ENCODE results near the gene CENPW.

The CENPW gene

DNA sequence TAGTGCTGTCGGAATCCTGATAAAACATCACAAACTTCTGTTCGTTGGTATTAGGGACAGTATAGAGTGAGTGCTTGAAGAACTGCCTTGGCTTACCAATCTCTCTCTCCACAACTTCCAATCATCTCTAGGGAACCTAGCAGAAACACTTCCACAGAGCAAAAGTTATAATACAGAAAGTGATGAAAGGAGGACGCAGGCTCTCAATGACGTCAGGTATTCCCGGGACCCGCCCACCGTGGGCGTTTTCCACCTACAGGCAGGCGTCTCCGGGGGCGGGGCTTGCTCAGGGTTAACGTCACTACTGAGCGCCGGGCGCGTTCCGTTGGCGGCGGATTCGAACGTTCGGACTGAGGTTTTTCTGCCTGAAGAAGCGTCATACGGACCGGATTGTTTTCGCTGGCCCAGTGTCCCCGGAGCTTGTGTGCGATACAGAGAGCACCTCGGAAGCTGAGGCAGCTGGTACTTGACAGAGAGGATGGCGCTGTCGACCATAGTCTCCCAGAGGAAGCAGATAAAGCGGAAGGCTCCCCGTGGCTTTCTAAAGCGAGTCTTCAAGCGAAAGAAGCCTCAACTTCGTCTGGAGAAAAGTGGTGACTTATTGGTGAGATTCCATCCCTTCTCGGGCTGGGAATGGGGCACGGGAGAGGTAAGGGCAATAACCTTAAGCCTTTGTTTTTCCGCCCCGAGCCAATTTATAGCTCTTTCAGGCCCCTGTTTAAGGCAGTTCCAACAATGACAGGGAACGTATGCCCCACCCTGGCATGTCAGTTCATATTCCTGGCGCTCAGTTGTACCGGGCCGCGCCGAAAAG is at the start of gene CENPW:
Gene CENPW (plus strand): TSS at position 320 of the 814 bp plus-strand sequence. CDS start 159 bp downstream, at position 479.
- H3K9me3 ChIP-seq (ENCODE audit: control insufficient read depth, insufficient read depth, low read depth, low read length), result no peaks in the 10 kb centered on the region
- H3K27ac ChIP-seq (ENCODE audit: extremely low read depth, low read depth, low read length), result peak within 1 kb of the TSS; percentile 59
- H3K4me1 ChIP-seq (ENCODE audit: control insufficient read depth, insufficient read depth, low read length), result peaks cover 12% of the 10 kb centered on the region; the same call in 1 of the 2 replicates
- ChIA-PET POLR2A (interaction anchor here (0.9 to 1.1 kb wide), 2 partner anchors 23 to 794 kb away, joined by 3 read pairs; no protein-coding TSS in a partner anchor), CTCF (interaction anchor here (0.5 to 2.5 kb wide), 5 partner anchors 21 to 778 kb away, joined by 3 to 14 read pairs (median 3); no protein-coding TSS in a partner anchor)
- no peaks in the 10 kb centered on the region for H3K36me3 ChIP-seq (ENCODE audit: control insufficient read depth in 2 of 2, insufficient read depth in 1 of 2, low read length in 2 of 2)
- peak within 1 kb of the TSS; percentile 77 for H3K4me3 ChIP-seq (ENCODE audit: low read depth, low read length)
- TF ChIP-seq, protein P1, sequence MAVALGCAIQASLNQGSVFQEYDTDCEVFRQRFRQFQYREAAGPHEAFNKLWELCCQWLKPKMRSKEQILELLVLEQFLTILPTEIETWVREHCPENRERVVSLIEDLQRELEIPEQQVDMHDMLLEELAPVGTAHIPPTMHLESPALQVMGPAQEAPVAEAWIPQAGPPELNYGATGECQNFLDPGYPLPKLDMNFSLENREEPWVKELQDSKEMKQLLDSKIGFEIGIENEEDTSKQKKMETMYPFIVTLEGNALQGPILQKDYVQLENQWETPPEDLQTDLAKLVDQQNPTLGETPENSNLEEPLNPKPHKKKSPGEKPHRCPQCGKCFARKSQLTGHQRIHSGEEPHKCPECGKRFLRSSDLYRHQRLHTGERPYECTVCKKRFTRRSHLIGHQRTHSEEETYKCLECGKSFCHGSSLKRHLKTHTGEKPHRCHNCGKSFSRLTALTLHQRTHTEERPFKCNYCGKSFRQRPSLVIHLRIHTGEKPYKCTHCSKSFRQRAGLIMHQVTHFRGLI (tag by site-specific recombination; IDR thresholded peaks at IDR 0.05), result no peak
- no peak for TF ChIP-seq ZNF768 (tag by site-specific recombination; IDR thresholded peaks at IDR 0.05)
- TF ChIP-seq, protein P2, sequence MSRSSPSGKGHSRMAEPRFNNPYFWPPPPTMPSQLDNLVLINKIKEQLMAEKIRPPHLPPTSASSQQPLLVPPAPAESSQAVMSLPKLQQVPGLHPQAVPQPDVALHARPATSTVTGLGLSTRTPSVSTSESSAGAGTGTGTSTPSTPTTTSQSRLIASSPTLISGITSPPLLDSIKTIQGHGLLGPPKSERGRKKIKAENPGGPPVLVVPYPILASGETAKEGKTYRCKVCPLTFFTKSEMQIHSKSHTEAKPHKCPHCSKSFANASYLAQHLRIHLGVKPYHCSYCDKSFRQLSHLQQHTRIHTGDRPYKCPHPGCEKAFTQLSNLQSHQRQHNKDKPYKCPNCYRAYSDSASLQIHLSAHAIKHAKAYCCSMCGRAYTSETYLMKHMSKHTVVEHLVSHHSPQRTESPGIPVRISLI (tag by site-specific recombination; IDR thresholded peaks at IDR 0.05), result peak; percentile 92
- TF ChIP-seq ZNF24 (tag by site-specific recombination; IDR thresholded peaks at IDR 0.05), result peak; percentile 51; the same call in 1 of the 2 replicates
- TF ChIP-seq, protein P3, sequence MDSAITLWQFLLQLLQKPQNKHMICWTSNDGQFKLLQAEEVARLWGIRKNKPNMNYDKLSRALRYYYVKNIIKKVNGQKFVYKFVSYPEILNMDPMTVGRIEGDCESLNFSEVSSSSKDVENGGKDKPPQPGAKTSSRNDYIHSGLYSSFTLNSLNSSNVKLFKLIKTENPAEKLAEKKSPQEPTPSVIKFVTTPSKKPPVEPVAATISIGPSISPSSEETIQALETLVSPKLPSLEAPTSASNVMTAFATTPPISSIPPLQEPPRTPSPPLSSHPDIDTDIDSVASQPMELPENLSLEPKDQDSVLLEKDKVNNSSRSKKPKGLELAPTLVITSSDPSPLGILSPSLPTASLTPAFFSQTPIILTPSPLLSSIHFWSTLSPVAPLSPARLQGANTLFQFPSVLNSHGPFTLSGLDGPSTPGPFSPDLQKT (IDR thresholded peaks at IDR 0.05; ENCODE audit: borderline replicate concordance, low read depth, low read length), result no peak
- TF ChIP-seq ZNF146 (tag by site-specific recombination; IDR thresholded peaks at IDR 0.05), result no peak
- TF ChIP-seq ZNF529 (tag by site-specific recombination; IDR thresholded peaks at IDR 0.05; ENCODE audit: insufficient replicate concordance), result no peak
- TF ChIP-seq, protein P4, sequence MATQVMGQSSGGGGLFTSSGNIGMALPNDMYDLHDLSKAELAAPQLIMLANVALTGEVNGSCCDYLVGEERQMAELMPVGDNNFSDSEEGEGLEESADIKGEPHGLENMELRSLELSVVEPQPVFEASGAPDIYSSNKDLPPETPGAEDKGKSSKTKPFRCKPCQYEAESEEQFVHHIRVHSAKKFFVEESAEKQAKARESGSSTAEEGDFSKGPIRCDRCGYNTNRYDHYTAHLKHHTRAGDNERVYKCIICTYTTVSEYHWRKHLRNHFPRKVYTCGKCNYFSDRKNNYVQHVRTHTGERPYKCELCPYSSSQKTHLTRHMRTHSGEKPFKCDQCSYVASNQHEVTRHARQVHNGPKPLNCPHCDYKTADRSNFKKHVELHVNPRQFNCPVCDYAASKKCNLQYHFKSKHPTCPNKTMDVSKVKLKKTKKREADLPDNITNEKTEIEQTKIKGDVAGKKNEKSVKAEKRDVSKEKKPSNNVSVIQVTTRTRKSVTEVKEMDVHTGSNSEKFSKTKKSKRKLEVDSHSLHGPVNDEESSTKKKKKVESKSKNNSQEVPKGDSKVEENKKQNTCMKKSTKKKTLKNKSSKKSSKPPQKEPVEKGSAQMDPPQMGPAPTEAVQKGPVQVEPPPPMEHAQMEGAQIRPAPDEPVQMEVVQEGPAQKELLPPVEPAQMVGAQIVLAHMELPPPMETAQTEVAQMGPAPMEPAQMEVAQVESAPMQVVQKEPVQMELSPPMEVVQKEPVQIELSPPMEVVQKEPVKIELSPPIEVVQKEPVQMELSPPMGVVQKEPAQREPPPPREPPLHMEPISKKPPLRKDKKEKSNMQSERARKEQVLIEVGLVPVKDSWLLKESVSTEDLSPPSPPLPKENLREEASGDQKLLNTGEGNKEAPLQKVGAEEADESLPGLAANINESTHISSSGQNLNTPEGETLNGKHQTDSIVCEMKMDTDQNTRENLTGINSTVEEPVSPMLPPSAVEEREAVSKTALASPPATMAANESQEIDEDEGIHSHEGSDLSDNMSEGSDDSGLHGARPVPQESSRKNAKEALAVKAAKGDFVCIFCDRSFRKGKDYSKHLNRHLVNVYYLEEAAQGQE (tag by site-specific recombination; IDR thresholded peaks at IDR 0.05), result no peak; the same call in 1 of the 2 replicates
- TF ChIP-seq ZNF175 (tag by site-specific recombination; IDR thresholded peaks at IDR 0.05), result no peak
- no peak for TF ChIP-seq OSR2 (tag by site-specific recombination; IDR thresholded peaks at IDR 0.05)
- TF ChIP-seq MEIS1 (CRISPR knock-in tag; IDR thresholded peaks at IDR 0.05; ENCODE audit: borderline replicate concordance), result no peak
- TF ChIP-seq ZNF311 (tag by site-specific recombination; IDR thresholded peaks at IDR 0.05; ENCODE audit: borderline replicate concordance), result no peak
- TF ChIP-seq PRDM1 (tag by site-specific recombination; IDR thresholded peaks at IDR 0.05), result peak; percentile 80
- no peak for TF ChIP-seq ZNF416 (tag by site-specific recombination; IDR thresholded peaks at IDR 0.05)
- TF ChIP-seq ZBTB8A (tag by site-specific recombination; IDR thresholded peaks at IDR 0.05), result peak; percentile 72
- TF ChIP-seq MZF1 (tag by site-specific recombination; IDR thresholded peaks at IDR 0.05; ENCODE audit: borderline replicate concordance), result no peak
- no peak for TF ChIP-seq ZNF155 (tag by site-specific recombination; IDR thresholded peaks at IDR 0.05)
- TF ChIP-seq, protein P5, sequence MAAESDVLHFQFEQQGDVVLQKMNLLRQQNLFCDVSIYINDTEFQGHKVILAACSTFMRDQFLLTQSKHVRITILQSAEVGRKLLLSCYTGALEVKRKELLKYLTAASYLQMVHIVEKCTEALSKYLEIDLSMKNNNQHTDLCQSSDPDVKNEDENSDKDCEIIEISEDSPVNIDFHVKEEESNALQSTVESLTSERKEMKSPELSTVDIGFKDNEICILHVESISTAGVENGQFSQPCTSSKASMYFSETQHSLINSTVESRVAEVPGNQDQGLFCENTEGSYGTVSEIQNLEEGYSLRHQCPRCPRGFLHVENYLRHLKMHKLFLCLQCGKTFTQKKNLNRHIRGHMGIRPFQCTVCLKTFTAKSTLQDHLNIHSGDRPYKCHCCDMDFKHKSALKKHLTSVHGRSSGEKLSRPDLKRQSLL (tag by site-specific recombination; IDR thresholded peaks at IDR 0.05), result no peak
- TF ChIP-seq SALL2 (tag by site-specific recombination; IDR thresholded peaks at IDR 0.05; ENCODE audit: borderline replicate concordance), result no peak
- TF ChIP-seq WT1 (tag by site-specific recombination; IDR thresholded peaks at IDR 0.05), result no peak
- TF ChIP-seq ZBTB21 (tag by site-specific recombination; IDR thresholded peaks at IDR 0.05), result peak; percentile 95
- TF ChIP-seq, protein P6, sequence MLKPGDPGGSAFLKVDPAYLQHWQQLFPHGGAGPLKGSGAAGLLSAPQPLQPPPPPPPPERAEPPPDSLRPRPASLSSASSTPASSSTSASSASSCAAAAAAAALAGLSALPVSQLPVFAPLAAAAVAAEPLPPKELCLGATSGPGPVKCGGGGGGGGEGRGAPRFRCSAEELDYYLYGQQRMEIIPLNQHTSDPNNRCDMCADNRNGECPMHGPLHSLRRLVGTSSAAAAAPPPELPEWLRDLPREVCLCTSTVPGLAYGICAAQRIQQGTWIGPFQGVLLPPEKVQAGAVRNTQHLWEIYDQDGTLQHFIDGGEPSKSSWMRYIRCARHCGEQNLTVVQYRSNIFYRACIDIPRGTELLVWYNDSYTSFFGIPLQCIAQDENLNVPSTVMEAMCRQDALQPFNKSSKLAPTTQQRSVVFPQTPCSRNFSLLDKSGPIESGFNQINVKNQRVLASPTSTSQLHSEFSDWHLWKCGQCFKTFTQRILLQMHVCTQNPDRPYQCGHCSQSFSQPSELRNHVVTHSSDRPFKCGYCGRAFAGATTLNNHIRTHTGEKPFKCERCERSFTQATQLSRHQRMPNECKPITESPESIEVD (tag by site-specific recombination; IDR thresholded peaks at IDR 0.05), result peak; percentile 49; the same call in 1 of the 2 replicates
- no peak for TF ChIP-seq ZNF211 (tag by site-specific recombination; IDR thresholded peaks at IDR 0.05; ENCODE audit: low read depth)
- TF ChIP-seq, protein P7, sequence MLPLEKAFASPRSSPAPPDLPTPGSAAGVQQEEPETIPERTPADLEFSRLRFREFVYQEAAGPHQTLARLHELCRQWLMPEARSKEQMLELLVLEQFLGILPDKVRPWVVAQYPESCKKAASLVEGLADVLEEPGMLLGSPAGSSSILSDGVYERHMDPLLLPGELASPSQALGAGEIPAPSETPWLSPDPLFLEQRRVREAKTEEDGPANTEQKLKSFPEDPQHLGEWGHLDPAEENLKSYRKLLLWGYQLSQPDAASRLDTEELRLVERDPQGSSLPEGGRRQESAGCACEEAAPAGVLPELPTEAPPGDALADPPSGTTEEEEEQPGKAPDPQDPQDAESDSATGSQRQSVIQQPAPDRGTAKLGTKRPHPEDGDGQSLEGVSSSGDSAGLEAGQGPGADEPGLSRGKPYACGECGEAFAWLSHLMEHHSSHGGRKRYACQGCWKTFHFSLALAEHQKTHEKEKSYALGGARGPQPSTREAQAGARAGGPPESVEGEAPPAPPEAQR (tag by site-specific recombination; IDR thresholded peaks at IDR 0.05), result no peak
- TF ChIP-seq ZNF223 (tag by site-specific recombination; IDR thresholded peaks at IDR 0.05), result no peak
